HG03354 (cell line): Measurements from ENCODE around the gene STEAP1B.

Experiments used
- ATAC-seq: cut with Tn5 transposase; IDR thresholded peaks from one replicate; pipeline ENCODE4 v1.9.1; 2021; ENCODE audit warnings: mild to moderate bottlenecking; ENCODE audit not compliant: unreplicated experiment, poor library complexity, severe bottlenecking

Gene STEAP1B

GRCh38 chr7:22385326-22385725 lies 114.7 kb downstream of the STEAP1B start:
- ATAC-seq = peak; percentile 43

- ATAC-seq = no peak
These were observed 119.7 kb downstream of the STEAP1B start for GRCh38 chr7:22380333-22380732.

DNA sequence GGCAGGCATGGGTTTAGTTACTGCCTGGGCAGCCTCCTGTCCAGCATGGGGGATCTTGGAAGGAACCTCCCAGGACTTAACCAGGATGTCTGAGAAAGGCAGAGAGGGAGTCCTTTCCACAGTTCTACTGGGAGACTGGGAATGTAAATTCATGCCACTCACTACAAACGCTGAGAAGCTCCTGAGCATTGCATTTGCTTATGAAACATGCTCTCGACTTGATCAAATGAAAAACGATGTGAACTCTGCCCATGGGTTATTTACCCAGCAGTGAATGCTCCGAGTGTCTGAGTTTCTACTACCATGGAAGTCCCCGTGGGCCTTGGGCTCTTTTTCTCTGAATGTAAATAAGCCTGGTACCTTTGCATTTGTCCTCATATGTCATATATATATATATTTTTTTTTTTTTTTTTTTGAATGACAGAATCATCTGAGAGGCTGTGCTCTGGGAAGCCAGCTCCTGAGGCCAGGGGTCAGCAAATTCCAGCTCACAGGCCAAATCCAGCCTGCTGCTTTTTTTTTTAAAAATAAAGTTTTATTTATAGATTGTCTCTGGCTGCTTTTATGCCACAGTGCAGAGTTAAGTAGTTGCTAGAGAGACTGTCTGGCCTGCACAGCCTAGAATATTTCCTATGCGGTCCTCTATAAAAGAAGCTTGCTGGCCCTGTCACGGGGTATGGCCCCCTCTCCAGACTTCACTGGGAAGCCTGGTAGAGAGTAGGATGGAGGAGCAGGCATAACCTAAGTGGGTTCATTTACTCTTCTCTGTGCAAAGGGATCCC lies 121.6 kb downstream of the STEAP1B start:
- no peak for ATAC-seq

- ATAC-seq = no peak
These were observed 122.3 kb downstream of the STEAP1B start for GRCh38 chr7:22377703-22378102.

- ATAC-seq = no peak
These were observed 124.5 kb downstream of the STEAP1B start for GRCh38 chr7:22375359-22376048.

DNA sequence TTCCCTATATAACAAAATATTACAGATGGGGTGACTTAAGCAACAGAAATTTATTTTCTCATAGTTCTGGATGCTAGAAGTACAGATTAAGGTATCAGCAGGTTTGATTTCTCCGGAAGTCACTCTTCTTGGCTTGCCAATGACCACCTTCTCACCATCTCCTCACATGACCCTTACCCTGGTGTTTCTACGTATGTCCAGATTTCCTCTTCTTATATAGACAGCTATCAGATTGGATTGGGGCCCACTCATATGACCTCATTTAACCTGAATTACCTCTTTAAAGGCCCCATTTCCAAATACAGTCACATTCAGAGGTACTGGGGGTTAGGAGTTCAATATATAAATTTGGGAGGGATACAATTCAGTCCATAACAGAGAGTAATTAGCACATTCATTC lies 126.1 kb downstream of the STEAP1B start:
- ATAC-seq = no peak

DNA sequence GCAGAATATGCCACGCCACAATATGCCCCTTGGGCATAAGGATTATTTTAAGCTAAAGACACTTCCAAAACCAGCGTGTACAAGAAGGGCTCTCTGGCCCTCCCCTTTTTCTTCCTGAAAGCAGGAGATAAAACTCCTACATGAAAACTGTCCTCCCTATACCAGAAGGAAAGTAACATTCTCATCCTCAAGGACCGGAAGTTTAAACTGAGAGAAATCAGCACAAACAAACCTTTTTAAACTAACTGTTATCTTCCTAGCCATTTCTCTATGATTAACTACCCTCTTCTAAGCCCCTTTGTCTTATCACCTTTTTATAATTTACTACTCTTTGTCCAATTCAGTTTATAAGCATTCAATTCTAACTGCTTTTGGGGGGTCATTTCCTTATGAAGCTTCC lies 126.6 kb downstream of the STEAP1B start:
- no peak for ATAC-seq

- no peak for ATAC-seq
These were observed 127.1 kb downstream of the STEAP1B start for GRCh38 chr7:22372863-22373262.

DNA sequence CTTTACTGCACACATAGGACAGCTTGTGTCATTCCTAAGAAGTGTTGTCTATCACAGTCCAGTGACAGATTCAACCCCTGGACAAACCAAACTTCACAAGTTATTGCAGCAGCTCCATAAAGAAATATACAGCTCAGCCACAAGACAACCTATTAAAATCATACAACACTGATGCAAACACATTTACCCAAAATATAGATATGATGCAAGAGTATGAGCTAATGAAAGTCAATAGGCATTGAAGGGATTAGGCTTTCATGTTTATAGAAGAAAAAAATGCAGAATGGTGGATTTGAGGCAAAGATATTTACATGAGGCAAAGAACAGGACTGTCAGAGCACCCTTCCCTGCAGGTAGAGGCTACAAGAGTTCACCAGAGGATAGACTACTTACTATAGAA lies 128.1 kb downstream of the STEAP1B start:
- no peak for ATAC-seq
